ENCODE measurements around the gene AUNIP.

GRCh38 chr1:25805863-25806225 is 53.4 kb downstream of the AUNIP start:
- no peak for TF ChIP-seq POLR2A (IDR thresholded peaks at IDR 0.05)
- peak; percentile 14 to 56 (median 42) for TF ChIP-seq POLR2AphosphoS5 (IDR thresholded peaks at IDR 0.05)
- no peak for TF ChIP-seq CTCF (IDR thresholded peaks at IDR 0.05 in 8 of 11, conservative IDR thresholded peaks at IDR 0.05 in 3 of 11)
